Muscle of back (tissue), 13 donors: ENCODE data around the gene MYH9. TPM values are rescaled to one million over a fixed set of nuclear protein-coding genes. Genes with fewer than 3 reads are reported as not detected.
"Not testable (repeated sequence)": the region's sequence is repeated elsewhere in the genome, so short reads cannot be mapped to it uniquely, and the experiment has no call there.

Experiments
- DNase-seq, 3 donors: peaks; one replicate each; pipeline versions ENCODE4 v3.0.0 to v3.0.0-alpha.2; 2013
- long read RNA-seq, 9 donors: transcript quantifications; one replicate each; lab custom pipeline, GENCODE V29; 2026
- polyA plus RNA-seq, 10 donors: library from polyadenylated mRNA; unstranded; fragments of 120-200 nt; gene quantifications; one replicate each; pipeline ENCODE4 v1.2.1, GENCODE V29; 2013; ENCODE audit not compliant: insufficient read length in 10 of 10

Gene MYH9
- polyA plus RNA-seq = 100 to 1,000 TPM in 5 of 10 donors, 10 to 100 TPM in 5; 89.8 to 154 (median 103) TPM
- long read RNA-seq, donor 1, partial matches to known transcripts = 16 of 16 reads
- long read RNA-seq, donor 1, other reads (novel, unspliced or antisense) = 0 of 16 reads
- long read RNA-seq, donor 2, partial matches to known transcripts = 7 of 7 reads
- long read RNA-seq, donor 2, other reads (novel, unspliced or antisense) = 0 of 7 reads
- long read RNA-seq, donor 3 = 0 reads
- long read RNA-seq, donor 4, partial matches to known transcripts = 6 of 8 reads
- long read RNA-seq, donor 4, other reads (novel, unspliced or antisense) = 0 of 8 reads
- long read RNA-seq, donor 5, full-length matches to known transcripts = 2 of 20 reads
- long read RNA-seq, donor 5, partial matches to known transcripts = 12 of 20 reads
- long read RNA-seq, donor 5, other reads (novel, unspliced or antisense) = 6 of 20 reads
- long read RNA-seq, donor 6, partial matches to known transcripts = 0 of 10 reads
- long read RNA-seq, donor 6, other reads (novel, unspliced or antisense) = 10 of 10 reads
- long read RNA-seq, donor 7, partial matches to known transcripts = 6 of 6 reads
- long read RNA-seq, donor 7, other reads (novel, unspliced or antisense) = 0 of 6 reads
- long read RNA-seq, donor 8, partial matches to known transcripts = 6 of 6 reads
- long read RNA-seq, donor 8, other reads (novel, unspliced or antisense) = 0 of 6 reads
- long read RNA-seq, donor 9 = 0 reads

GRCh38 chr22:36387959-36388726, at the start of gene MYH9:
MYH9 (minus strand) TSS chr22:36387967; CDS start chr22:36349236, 38,731 bp downstream.
- DNase-seq = peak; percentile 100

- DNase-seq = no peak
Measured at GRCh38 chr22:36435516-36436415, 48.0 kb upstream of the MYH9 start.

DNA sequence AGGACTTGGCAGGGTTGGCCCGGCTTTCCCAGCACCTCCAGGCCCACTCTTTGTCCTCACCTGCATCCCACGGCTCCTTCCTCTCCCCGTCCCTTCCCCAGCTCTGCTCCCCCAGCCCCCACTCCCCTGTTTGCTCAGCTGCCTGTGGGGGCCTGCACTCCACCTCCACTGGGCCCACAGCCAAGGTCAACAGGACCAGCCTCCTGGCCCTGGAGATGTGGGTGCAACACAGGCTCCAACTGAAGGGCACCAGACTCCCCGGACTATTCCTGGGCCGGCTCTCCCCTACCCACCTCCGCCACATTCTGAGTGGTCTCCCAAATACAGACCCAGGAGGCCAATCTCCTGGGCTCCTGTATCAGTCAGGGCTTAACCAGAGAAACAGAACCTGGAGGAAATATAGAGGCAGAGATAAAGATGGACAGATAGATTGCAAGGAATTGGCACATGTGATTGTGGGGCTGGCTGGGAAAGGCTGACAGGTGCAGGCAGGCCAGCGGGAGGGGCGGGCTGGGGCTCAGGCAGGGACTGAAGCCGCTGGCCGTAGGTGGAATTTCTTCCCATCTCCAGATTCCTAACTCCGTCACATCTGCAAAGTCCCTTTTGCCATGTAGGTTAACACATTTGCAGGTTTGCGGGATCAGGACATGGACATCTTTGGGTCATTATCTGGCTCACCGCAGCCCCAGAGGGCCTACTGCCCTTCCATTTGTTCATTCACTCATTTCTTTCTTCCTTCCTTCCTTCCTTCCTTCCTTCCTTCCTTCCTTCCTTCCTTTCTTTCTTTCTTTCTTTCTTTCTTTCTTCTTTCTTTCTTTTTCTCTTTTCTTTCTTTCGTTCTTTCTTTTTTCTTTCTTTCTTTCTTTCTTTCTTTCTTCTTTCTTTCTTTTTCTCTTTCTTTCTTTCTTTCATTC, 45.8 kb upstream of the MYH9 start:
- DNase-seq = no peak

- DNase-seq = no peak
Measured at GRCh38 chr22:36432592-36433317, 45.0 kb upstream of the MYH9 start.

DNA sequence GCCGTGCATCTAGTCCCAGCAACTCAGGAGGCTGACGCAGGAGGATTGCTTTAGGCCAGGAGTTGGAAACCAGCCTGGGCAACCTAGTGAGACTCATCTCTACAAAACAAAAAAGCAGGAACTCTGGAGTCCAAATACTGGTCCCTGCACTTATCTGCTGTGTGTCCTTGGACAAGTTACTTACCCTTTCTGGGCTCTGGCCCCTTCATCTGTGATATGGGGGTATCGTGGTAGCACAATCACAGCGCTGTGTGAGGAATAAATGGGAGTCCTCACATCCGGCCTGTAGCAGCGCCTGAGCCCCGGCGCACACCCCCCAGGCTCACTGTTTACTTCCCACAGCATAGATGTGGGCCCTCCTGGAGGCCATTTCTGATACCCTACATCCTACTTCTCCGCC, 44.2 kb upstream of the MYH9 start:
- DNase-seq = no peak

DNA sequence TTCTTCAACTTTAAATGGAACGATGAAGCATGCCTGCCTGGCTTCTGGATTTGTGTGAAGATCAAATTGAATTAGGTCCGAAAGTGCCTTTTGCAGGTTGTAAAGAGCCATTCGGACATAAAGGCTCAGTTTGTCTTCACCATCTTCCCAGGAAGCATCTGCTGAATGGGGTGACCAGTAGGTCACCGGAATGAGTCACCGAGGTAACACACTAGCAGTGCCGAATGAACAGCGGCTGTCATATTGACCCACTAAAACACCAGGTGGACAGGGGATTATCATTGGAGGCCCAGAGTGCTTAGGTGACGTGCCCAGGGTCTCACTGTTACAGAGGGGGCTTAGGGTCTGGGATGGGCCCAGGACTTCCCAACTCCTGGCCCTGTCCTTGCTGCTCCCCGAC, 43.1 kb upstream of the MYH9 start:
- DNase-seq = no peak

DNA sequence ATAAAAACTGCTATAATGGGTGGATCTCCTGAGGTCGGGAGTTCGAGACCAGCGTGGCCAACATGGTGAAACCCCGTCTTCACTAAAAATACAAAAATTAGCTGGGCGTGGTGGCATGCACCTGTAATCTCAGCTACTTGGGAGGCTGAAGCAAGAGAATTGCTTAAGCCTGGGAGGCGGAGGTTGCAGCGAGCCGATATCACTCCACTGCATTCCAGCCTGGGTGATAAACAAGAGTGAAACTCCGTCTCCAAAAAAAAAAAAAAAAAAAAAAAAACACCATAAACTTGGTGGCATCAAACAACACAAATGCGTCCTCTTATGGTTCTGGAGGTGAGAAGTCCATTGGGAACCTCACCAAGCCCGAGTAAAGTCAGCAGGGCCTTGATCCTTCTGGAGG, 40.2 kb upstream of the MYH9 start:
- DNase-seq = not testable (repeated sequence)

- DNase-seq = peak in 2 of 3 donors; percentile 28 to 59
Measured at GRCh38 chr22:36425977-36426523, 38.3 kb upstream of the MYH9 start.

- no peak for DNase-seq
Measured at GRCh38 chr22:36424901-36425579, 37.3 kb upstream of the MYH9 start.

- DNase-seq = not testable (repeated sequence)
Measured at GRCh38 chr22:36424466-36424865, 36.7 kb upstream of the MYH9 start.

DNA sequence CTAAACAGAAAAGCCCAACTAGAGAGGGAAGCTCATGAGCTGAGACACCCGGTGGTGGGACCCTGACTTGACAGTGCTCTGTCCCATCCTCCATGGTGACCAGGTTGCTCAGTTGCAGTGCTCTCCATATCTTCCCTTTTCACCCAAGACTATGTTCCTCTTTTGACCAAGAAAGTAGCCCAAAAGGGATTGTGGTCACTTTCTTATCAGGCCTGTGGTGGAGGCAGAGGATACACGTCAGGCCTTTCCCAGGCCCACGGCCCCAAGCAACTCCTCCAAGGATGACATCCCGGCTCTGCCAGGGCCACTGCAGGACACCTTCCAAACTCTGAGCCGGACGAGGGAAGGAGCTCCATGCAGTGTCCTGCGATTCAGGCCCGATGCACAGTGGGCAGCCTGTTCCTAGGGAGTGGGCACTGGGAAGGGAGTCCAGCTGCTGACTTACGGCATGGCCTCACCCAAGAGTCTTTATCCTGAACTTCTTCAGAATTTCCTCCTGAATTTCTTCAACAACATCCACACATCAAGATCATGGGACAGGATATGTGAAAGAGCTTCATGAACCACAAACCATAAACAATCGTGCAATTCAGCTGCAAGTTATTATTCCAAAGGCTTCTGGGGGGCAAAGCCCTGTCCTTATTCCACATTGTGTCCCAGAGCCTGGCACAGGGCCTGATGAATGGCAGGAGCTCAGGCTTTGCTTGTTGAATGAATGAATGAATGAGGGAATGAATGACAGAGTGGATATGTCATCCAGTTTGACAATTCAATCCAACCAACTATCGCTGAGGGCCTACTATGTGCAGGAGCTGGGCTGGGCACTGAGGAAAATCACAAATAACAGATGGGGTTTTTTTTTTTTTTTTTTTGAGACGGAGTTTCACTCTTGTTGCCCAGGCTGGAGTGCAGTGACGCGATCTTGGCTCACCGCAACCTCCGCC, 36.0 kb upstream of the MYH9 start:
- no peak for DNase-seq

- no peak for DNase-seq
Measured at GRCh38 chr22:36422287-36423014, 34.7 kb upstream of the MYH9 start.

DNA sequence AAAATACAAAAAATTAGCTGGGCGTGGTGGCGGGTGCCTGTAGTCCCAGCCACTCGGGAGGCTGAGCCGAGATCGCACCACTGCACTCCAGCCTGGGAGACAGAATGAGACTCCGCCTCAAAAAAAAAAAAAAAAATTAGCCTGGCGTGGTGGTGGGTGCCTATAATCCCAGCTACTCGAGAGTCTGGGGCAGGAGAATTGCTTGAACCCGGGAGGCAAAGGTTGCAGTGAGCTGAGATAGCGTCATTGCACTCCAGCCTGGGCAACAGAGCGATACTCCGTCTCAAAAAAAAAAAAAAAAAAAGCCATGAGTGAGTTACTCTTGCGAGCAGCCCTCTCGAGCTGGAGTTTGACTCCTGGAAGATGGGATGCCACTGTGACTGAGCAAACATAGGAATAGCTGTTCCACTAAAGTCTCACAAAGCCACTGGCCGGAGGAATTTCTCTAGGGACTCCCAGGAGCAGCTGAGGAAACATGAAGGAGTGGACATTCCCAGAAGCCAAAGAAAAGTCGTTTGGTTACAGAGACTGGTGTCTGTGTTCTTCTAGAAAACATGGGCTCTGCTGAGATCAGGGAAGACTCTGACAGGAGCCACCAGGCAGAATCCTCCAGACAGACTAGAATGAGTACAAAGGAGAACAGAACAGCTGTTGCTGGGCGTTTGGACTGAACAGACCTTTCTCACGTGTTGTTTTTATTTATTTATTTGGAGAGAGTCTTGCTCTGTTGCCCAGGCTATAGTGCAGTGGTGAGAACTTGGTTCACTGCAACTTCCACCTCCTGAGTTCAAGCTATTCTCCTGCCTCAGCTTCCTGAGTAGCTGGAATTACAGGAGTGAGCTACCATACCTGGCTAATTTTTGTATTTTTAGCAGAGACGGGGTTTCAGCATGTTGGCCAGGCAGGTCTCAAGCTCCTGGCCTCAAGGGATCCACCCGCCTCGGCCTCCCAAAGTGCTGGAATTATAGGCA, 32.4 kb upstream of the MYH9 start:
- DNase-seq = peak in 2 of 3 donors; percentile 19 to 32

DNA sequence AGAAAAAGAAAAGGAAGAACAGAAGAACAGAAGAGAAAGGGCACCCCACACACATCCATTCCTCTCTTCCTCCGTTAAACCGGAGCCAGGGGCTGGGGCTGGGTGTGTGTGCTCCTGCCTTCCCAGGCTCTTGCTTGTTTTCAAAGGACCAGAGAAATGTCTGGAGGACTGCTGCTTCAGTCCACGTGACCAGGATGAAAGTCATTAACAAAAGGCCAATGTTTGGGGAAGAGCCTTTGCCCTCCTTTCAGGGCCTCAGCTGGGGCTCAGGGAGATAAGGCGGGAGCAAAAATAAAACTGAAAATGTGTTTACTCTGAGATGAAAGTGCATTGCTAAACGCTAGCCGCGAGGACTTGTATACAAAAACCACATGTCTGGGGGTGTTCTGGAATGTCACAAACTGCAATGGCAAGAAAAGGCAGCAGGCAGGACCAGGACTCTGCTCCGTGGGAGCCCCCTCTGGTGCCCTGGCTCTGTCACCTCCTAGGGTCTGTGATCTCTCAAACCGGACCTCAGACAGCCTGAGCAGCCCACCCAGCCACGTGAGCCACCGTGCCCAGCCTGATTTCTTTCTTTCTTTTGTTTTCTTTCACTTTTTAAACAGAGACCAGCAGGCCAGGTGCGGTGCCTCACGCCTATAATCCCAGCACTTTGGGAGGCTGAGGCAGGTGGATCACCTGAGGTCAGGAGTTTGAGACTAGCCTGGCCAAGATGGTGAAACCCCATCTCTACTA, 31.6 kb upstream of the MYH9 start:
- peak in 2 of 3 donors; percentile 34 to 68 for DNase-seq
